GM18870 (cell line): Measurements from ENCODE around the gene RP2.

Experiments
- ATAC-seq: cut with Tn5 transposase; IDR thresholded peaks from one replicate; pipeline ENCODE4 v1.9.1; 2021; ENCODE audit warnings: moderate library complexity; ENCODE audit not compliant: unreplicated experiment

Gene RP2

DNA sequence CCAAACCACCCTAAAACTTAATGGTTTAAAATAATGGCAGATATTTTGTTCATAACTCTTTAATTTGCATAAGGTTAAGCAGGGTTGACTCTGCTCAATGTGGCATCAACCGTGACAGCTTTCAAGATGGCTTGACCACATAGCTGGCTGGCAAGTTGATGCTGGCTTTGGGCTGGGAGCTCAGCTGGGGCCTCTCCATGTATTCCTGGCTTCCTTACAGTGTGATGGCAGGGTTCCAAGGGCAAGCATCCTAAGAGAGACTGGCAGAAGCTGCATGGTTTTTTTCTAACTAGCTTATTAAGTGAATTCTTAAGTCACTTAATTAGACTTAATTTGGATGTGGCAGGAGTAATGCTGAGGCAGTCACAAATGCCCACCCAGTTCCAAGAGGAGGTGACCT is 4.5 kb downstream of the RP2 start:
- no peak for ATAC-seq

DNA sequence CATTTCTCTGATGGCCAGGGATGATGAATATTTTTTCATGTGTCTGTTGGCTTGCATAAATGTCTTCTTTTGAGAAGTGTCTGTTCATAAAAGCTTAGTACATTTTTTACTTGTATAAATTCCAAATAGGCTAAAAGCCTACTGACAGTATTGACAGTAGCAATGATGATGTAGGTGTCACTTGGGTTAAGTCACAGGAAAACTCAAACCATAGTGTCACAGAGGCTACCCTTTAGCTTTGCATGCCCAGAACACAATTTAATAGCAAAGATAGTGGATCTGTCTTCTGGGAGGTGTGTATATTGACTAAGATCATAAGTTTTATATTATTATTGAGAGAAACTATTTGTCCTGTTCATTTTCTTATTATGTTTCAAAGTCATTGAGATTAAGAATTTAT is 8.1 kb downstream of the RP2 start:
- no peak for ATAC-seq

GRCh38 chrX:46849933-46850332 is 13.1 kb downstream of the RP2 start:
- no peak for ATAC-seq

DNA sequence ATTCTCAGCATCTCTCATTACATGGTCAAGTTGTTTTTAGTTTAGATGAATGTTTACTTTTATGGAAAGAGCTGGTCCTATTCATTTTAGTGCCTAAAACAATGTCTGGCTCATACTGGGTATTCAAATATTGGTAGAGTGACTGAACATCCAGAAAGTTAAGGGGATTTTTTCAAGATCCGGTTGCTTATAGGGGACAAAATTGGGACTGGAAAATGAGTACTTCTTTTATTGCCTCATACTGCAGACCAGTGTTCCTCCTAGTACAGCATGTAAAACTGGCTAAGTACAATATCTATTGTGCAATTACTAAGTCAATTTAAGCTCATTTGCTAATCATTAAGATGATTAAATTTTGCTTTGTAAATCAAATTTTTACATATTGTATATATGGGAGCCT is 13.9 kb downstream of the RP2 start:
- ATAC-seq: no peak

DNA sequence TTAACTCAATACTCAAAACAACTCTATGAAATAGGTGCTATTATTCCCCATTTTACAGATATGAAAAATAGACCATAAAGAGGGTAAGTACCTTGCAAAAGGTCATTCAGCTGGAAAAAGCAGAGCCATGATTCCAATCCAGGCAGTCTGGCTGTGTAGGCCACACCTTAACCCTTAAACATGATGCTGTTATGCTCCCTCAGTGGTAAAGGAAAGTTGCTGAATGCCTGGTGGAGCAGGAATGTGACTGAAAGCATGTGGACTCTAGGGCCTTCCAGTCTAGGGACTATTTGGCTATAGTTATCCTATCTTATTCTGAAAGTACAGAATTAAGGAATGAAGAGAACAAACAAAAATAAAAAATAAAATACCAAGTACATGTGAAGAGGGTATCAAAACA is 19.6 kb downstream of the RP2 start:
- ATAC-seq: no peak

DNA sequence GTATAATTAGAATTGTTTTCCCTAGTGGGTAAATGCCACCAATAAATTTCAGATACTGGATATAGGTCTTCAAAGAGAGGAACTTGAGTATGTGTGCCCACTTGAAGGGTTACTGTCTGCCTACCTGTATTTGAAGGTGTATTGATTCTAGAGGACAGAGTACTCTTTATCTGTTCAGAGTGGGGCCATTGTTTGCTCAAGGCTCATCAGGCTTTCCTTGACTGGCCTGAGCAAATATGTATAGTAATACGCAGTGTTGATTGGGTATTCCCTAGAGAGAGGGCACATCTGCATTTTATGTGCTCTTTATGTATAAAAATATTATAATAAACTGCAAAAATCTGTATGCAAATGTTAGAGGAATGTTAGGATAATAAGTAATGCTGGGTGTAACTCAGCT is 23.7 kb downstream of the RP2 start:
- ATAC-seq: no peak

DNA sequence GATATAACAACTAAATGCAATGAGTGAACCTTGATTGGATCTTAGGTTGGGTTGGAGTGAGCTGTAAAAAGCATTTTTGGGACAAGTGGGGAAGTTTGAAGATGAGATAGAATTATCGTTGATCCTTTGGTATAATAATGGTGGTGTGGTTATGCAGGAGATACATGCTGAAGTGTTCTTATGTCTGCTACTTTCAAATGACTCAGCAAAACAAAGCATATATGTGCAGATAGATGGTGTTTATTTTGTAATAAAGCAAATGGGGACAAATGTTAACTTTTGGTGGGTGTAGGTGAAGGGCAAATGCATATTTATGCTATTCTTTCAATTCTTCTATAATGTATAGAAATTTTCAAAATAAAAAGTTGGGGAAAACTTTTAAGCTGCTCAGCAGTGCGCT is 26.2 kb downstream of the RP2 start:
- ATAC-seq: no peak

GRCh38 chrX:46864606-46865005 is 27.8 kb downstream of the RP2 start:
- ATAC-seq: no peak

- ATAC-seq: no peak
These were observed 28.4 kb downstream of the RP2 start for GRCh38 chrX:46865281-46865680.

GRCh38 chrX:46866726-46867125 is 29.9 kb downstream of the RP2 start:
- ATAC-seq: no peak

GRCh38 chrX:46873746-46874145 is 36.9 kb downstream of the RP2 start:
- ATAC-seq: no peak

DNA sequence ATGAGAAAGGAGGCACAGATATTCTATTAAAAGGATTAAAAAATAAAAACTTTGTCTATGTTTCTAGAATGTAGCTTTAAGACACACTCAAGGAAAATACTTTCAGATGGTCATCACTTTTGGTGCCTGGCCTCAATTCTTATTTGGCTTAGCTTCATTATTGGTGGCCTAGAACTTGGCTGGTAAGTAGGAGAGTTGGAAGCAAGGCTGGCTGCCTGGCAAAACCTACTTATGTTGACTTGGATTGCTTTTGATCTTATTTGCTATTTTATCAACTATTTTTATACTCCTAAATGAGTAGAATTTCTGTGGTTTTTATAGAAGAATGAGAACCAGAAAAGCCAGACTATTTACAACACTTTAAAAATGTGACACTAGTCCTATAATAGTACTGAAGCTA is 40.1 kb downstream of the RP2 start:
- ATAC-seq: no peak

GRCh38 chrX:46882266-46882665 is 45.4 kb downstream of the RP2 start:
- no peak for ATAC-seq

DNA sequence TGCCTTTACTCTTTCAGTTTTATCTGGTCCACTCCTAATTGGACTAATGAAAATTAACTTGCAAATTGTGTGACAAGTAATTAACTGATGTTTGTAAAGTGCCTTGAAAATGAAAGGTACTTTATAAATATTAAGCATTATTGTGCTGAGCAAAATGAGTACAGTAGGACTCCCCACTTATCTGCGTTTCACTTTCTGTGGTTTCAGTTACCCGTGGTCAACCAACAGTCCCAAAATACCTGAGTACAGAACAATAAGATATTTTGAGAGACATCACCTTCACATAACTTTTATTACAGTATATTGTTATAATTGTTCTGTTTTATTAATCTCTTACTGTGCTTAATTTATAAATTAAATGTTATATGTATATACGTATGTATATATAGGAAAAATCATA is 48.0 kb downstream of the RP2 start:
- no peak for ATAC-seq

DNA sequence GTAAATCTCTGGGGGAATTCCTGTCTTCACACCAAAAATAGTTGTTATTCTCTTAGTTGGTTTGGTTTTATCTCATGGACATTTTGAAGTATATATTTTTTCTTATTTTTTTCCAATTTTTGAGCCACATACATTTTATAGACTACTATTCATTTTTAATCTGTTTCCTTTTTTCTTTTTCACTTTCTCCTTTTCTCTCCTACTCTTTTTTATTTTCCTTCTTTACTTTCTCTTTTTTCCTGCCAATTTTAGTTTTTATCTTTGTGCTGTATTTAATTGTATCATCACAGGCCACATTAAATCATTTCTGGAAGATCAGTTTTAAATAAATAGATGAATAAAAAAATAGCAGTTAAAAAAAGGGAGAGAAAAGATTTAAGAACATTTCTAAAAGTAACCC is 61.4 kb downstream of the RP2 start:
- ATAC-seq: no peak

DNA sequence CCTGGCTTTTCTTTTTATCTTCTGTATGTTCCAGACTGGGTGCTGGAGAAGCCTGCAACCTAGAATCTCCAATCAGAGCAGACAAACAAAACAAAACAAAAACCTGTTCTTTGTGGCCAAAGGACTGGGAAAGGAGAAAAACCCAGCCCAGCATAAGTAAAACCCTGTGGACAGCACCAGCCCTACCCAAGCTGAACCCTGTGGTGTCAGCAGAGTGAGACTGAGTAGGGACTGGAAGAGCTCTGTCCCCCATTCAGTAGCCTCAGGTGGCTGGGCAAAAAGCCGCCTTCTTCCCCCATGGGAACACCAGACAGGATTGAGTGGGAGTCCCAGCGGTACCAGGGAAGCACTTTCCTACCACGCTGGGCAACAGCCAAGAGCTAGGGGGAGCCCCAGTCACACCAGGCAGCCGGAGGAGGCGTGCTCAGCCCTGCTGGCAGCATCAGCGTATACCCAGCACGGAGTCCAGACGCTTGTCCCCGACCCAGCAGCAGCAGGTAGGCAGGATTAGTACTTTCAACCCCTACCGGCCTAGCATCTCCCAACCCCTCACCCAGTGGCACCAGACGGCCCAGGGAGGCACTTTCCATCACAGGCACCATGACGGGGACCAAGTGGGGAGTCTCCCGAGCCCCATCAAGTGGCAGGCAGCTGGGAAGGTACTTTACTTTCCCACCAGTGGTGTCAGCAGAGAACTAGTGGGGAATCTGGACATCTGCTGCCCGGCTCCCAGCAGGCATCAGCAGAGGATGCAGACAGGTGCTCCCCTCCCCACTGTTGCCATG is 66.8 kb downstream of the RP2 start:
- peak; percentile 87 for ATAC-seq

DNA sequence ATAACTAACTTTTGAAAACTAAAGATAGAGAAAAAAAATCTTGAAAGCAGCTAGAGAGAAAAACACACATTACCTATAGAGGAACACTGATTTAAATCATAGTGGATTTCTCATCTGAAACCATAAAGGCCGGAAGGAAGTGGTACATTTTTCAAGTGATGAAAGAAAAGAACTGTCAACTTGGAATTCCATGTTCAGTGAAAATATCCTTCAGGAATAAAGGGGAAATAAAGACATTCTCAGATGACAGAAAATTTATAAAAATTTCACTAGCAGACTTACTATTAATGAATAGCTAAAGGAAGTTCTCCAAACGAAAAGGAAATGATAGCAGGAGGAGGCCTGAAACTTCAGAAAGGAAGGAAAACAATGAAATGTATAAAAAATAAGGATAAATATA is 67.8 kb downstream of the RP2 start:
- ATAC-seq: no peak

DNA sequence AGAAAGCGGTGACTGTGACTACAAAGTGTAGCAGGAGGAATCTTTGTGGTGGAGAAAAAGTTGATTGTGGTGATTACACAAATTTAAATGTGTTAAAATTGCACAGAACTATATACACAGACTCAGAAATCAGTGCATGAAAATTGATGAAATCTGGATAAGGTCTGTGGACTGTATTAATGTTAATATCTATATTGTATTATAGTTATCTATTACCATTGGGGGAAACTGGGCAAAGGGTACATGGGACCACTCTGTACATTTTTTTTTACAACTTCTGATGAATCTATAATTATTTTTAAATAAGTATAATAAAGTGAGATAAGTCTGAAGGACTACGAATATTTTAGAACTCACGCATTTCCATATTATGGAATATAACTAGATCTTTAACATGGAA is 73.6 kb downstream of the RP2 start:
- ATAC-seq: no peak

- no peak for ATAC-seq
These were observed 75.3 kb downstream of the RP2 start, which contains the start of gene JADE3 for GRCh38 chrX:46912098-46912602. Gene JADE3, plus strand, starts transcription at chrX:46912421. Its CDS starts 72,474 bp downstream, at chrX:46984895.

- ATAC-seq: no peak
These were observed 76.0 kb downstream of the RP2 start for GRCh38 chrX:46912603-46913491.

DNA sequence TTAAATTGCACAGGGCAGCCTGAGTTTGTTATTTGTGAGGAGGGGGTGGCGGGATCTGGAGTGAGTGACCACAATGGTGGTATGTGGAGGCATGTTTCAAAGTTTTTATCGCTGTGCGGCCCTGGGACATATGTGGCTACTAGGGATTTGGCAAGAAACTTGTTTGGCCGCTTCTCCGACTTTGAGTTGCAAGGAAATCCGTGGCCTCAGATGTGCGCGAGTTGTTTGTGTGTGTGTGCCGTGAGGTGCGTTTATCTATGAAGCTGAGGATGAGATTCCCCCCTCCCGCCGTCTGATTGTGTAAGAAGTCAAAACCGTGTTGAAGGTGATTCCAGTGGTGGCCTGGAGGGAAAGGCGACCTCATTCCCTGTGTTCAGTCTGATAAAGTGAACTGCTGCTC is 76.8 kb downstream of the RP2 start:
- ATAC-seq: no peak

DNA sequence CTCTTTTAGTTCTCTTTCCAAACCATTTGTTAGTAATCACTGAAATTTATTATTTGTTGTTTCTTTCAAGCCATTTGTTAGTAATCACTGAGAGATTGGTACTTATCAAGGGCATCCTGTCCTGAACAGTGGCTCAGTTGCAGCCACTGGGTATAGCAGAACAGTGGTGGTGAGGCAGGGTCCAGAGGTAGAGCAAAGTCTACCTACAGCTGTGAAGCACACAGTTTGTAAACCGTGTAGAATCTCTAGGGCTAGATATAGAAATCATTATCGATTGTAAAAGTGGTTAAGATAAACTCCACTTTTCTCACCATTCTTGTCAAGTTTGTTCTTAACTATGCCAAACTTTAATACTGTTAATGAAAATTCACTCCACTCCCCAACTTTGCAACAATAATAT is 79.4 kb downstream of the RP2 start:
- no peak for ATAC-seq
